ENCODE data around the gene PRDX3.
A peak's percentile ranks its signal among the peaks of the same experiment; 100 is the strongest.

Gene PRDX3

GRCh38 chr10:119125942-119126341 is 52.7 kb downstream of the PRDX3 start:
- no peaks in the 10 kb centered on the region for H3K9me3 ChIP-seq (ENCODE audit: insufficient read depth, low read length, severe bottlenecking)
- H3K4me2 ChIP-seq (ENCODE audit: insufficient read depth, low read length), result no peak overlapping the region
- peaks cover 42% of the 10 kb centered on the region for H3K79me2 ChIP-seq (ENCODE audit: insufficient read depth, low read length)
- TF ChIP-seq EZH2 (IDR thresholded peaks at IDR 0.05; ENCODE audit: borderline replicate concordance, low read depth, low read length, severe bottlenecking) (no peak), CTCF (IDR thresholded peaks at IDR 0.05; ENCODE audit: borderline replicate concordance, extremely low read depth, low read length, poor library complexity, severe bottlenecking) (no peak)
- no peak overlapping the region for H2AFZ ChIP-seq (ENCODE audit: low read depth, low read length)
- peaks cover 88% of the 10 kb centered on the region for H3K36me3 ChIP-seq (ENCODE audit: insufficient read depth, low read length)
- no peak overlapping the region for H3K9ac ChIP-seq (ENCODE audit: low read depth, low read length)
- H3K4me3 ChIP-seq (ENCODE audit: low read depth in 1 of 2, low read length in 2 of 2), result no peak overlapping the region
- no peaks in the 10 kb centered on the region for H3K27me3 ChIP-seq (ENCODE audit: insufficient read depth, low read length, poor library complexity)
- H4K20me1 ChIP-seq (ENCODE audit: insufficient read depth, low read length), result no peaks in the 10 kb centered on the region
- H3K4me1 ChIP-seq (ENCODE audit: insufficient read depth, low read length), result peaks cover 40% of the 10 kb centered on the region
- ATAC-seq (ENCODE audit: insufficient read depth, low read depth), result no peak
- no peak for DNase-seq
- peak overlapping the region; percentile 55 for H3K27ac ChIP-seq (ENCODE audit: low read length)

GRCh38 chr10:119120875-119121274 is 57.7 kb downstream of the PRDX3 start:
- TF ChIP-seq CTCF (IDR thresholded peaks at IDR 0.05; ENCODE audit: borderline replicate concordance, extremely low read depth, low read length, poor library complexity, severe bottlenecking), result no peak
- TF ChIP-seq EZH2 (IDR thresholded peaks at IDR 0.05; ENCODE audit: borderline replicate concordance, low read depth, low read length, severe bottlenecking), result no peak
- Histone ChIP-seq H3K79me2 (ENCODE audit: insufficient read depth, low read length) (peaks cover 48% of the 10 kb centered on the region), H4K20me1 (ENCODE audit: insufficient read depth, low read length) (no peaks in the 10 kb centered on the region), H3K4me1 (ENCODE audit: insufficient read depth, low read length) (no peaks in the 10 kb centered on the region), H3K27me3 (ENCODE audit: insufficient read depth, low read length, poor library complexity) (no peaks in the 10 kb centered on the region), H3K9ac (ENCODE audit: low read depth, low read length) (no peak overlapping the region), H3K36me3 (ENCODE audit: insufficient read depth, low read length) (peaks cover 94% of the 10 kb centered on the region), H3K27ac (ENCODE audit: low read length) (peak overlapping the region; percentile 22; the same call in 1 of the 2 replicates), H3K4me2 (ENCODE audit: insufficient read depth, low read length) (no peak overlapping the region), H2AFZ (ENCODE audit: low read depth, low read length) (no peak overlapping the region), H3K4me3 (ENCODE audit: low read depth in 1 of 2, low read length in 2 of 2) (no peak overlapping the region), H3K9me3 (ENCODE audit: insufficient read depth, low read length, severe bottlenecking) (no peaks in the 10 kb centered on the region)
- ATAC-seq (ENCODE audit: insufficient read depth, low read depth) (no peak), DNase-seq (no peak)

GRCh38 chr10:119120413-119120867 is 58.2 kb downstream of the PRDX3 start:
- Histone ChIP-seq H3K9ac (ENCODE audit: low read depth, low read length) (no peak overlapping the region), H4K20me1 (ENCODE audit: insufficient read depth, low read length) (no peaks in the 10 kb centered on the region), H2AFZ (ENCODE audit: low read depth, low read length) (no peak overlapping the region), H3K4me2 (ENCODE audit: insufficient read depth, low read length) (no peak overlapping the region), H3K9me3 (ENCODE audit: insufficient read depth, low read length, severe bottlenecking) (no peaks in the 10 kb centered on the region), H3K4me3 (ENCODE audit: low read depth in 1 of 2, low read length in 2 of 2) (no peak overlapping the region), H3K4me1 (ENCODE audit: insufficient read depth, low read length) (no peaks in the 10 kb centered on the region), H3K27ac (ENCODE audit: low read length) (peak overlapping the region; percentile 22; the same call in 1 of the 2 replicates), H3K36me3 (ENCODE audit: insufficient read depth, low read length) (peaks cover 92% of the 10 kb centered on the region), H3K27me3 (ENCODE audit: insufficient read depth, low read length, poor library complexity) (no peaks in the 10 kb centered on the region), H3K79me2 (ENCODE audit: insufficient read depth, low read length) (peaks cover 44% of the 10 kb centered on the region)
- ATAC-seq (ENCODE audit: insufficient read depth, low read depth) (no peak), DNase-seq (no peak)
- TF ChIP-seq CTCF (IDR thresholded peaks at IDR 0.05; ENCODE audit: borderline replicate concordance, extremely low read depth, low read length, poor library complexity, severe bottlenecking) (no peak), EZH2 (IDR thresholded peaks at IDR 0.05; ENCODE audit: borderline replicate concordance, low read depth, low read length, severe bottlenecking) (no peak)

GRCh38 chr10:119119400-119119799 is 59.2 kb downstream of the PRDX3 start:
- no peak for TF ChIP-seq CTCF (IDR thresholded peaks at IDR 0.05; ENCODE audit: borderline replicate concordance, extremely low read depth, low read length, poor library complexity, severe bottlenecking)
- no peak for TF ChIP-seq EZH2 (IDR thresholded peaks at IDR 0.05; ENCODE audit: borderline replicate concordance, low read depth, low read length, severe bottlenecking)
- no peak for ATAC-seq (ENCODE audit: insufficient read depth, low read depth)
- no peaks in the 10 kb centered on the region for H3K4me1 ChIP-seq (ENCODE audit: insufficient read depth, low read length)
- H3K9ac ChIP-seq (ENCODE audit: low read depth, low read length), result no peak overlapping the region
- no peak overlapping the region for H3K4me3 ChIP-seq (ENCODE audit: low read depth in 1 of 2, low read length in 2 of 2)
- H3K27ac ChIP-seq (ENCODE audit: low read length), result peak overlapping the region; percentile 35; the same call in 1 of the 2 replicates
- no peaks in the 10 kb centered on the region for H4K20me1 ChIP-seq (ENCODE audit: insufficient read depth, low read length)
- no peak overlapping the region for H3K4me2 ChIP-seq (ENCODE audit: insufficient read depth, low read length)
- peaks cover 89% of the 10 kb centered on the region for H3K36me3 ChIP-seq (ENCODE audit: insufficient read depth, low read length)
- H3K9me3 ChIP-seq (ENCODE audit: insufficient read depth, low read length, severe bottlenecking), result no peaks in the 10 kb centered on the region
- no peak for DNase-seq
- H2AFZ ChIP-seq (ENCODE audit: low read depth, low read length), result no peak overlapping the region
- no peaks in the 10 kb centered on the region for H3K27me3 ChIP-seq (ENCODE audit: insufficient read depth, low read length, poor library complexity)
- peaks cover 42% of the 10 kb centered on the region for H3K79me2 ChIP-seq (ENCODE audit: insufficient read depth, low read length)
